Measurements from ENCODE around the gene IL21.
A peak's percentile ranks its signal among the peaks of the same experiment; 100 is the strongest.

IL21 gene

GRCh38 chr4:122603156-122603574 lies 17.7 kb downstream of the IL21 start:
- Histone ChIP-seq H3K4me2 (ENCODE audit: low read length) (no peak overlapping the region), H3K79me2 (ENCODE audit: control insufficient read depth, low read length) (no peaks in the 10 kb centered on the region), H3K9me2 (replicated peaks; ENCODE audit: control insufficient read depth, low read length) (no peaks in the 10 kb centered on the region), H3K9me3 (ENCODE audit: control insufficient read depth, insufficient read depth, low read length) (no peaks in the 10 kb centered on the region), H3K27ac (ENCODE audit: low read depth, low read length) (no peak overlapping the region), H3F3A (ENCODE audit: control insufficient read depth, insufficient read depth) (no peaks in the 10 kb centered on the region), H3K4me3 (ENCODE audit: low read length) (no peak overlapping the region), H3K27me3 (ENCODE audit: control insufficient read depth, low read length) (peaks cover 11% of the 10 kb centered on the region), H4K20me1 (ENCODE audit: control insufficient read depth, insufficient read depth, low read depth, low read length) (no peaks in the 10 kb centered on the region), H3K36me3 (ENCODE audit: control insufficient read depth, low read length) (no peaks in the 10 kb centered on the region), H3K4me1 (ENCODE audit: control insufficient read depth, low read length) (no peaks in the 10 kb centered on the region)
- no peak for TF ChIP-seq EZH2phosphoT487 (IDR thresholded peaks at IDR 0.05; ENCODE audit: borderline replicate concordance, low read length)

- Histone ChIP-seq H3K4me3 (ENCODE audit: low read length) (no peak overlapping the region), H3K27ac (ENCODE audit: low read depth, low read length) (no peak overlapping the region), H3F3A (ENCODE audit: control insufficient read depth, insufficient read depth) (no peaks in the 10 kb centered on the region), H3K36me3 (ENCODE audit: control insufficient read depth, low read length) (no peaks in the 10 kb centered on the region), H3K9me2 (replicated peaks; ENCODE audit: control insufficient read depth, low read length) (no peaks in the 10 kb centered on the region), H3K4me2 (ENCODE audit: low read length) (no peak overlapping the region), H3K79me2 (ENCODE audit: control insufficient read depth, low read length) (no peaks in the 10 kb centered on the region), H3K4me1 (ENCODE audit: control insufficient read depth, low read length) (no peaks in the 10 kb centered on the region), H3K27me3 (ENCODE audit: control insufficient read depth, low read length) (peaks cover 11% of the 10 kb centered on the region), H3K9me3 (ENCODE audit: control insufficient read depth, insufficient read depth, low read length) (no peaks in the 10 kb centered on the region), H4K20me1 (ENCODE audit: control insufficient read depth, insufficient read depth, low read depth, low read length) (no peaks in the 10 kb centered on the region)
- no peak for TF ChIP-seq EZH2phosphoT487 (IDR thresholded peaks at IDR 0.05; ENCODE audit: borderline replicate concordance, low read length)
- peak; percentile 20 for TF ChIP-seq CTCF (IDR thresholded peaks at IDR 0.05; ENCODE audit: low read depth, low read length, poor library complexity, severe bottlenecking)
Observed at GRCh38 chr4:122602277-122603142, 18.4 kb downstream of the IL21 start.

DNA sequence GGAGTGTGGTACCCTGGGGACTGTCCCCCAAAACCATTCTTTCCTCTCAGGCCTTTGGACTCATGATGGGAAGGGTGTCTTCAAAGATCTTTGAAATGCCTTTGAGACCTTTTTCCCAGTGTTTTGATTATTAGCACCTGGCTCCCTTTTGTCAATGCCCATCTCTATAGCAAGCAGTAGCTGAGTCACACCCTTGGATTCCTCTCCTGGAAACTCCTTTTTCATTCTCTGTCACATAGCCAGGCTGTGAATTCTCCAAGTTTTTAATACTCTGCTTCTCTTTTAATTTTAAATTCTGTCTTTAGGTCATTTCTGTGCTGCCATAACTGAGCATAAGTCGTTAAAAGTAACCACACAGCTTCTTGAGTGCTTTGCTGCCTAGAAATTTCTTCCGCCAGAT lies 29.7 kb downstream of the IL21 start:
- H3K9me2 ChIP-seq (replicated peaks; ENCODE audit: control insufficient read depth, low read length), result no peaks in the 10 kb centered on the region; the same call in 1 of the 2 replicates

More for the DNA sequence above, 29.7 kb downstream of the IL21 start:
- Histone ChIP-seq H3K27ac (ENCODE audit: low read depth, low read length) (no peak overlapping the region), H3K4me1 (ENCODE audit: control insufficient read depth, low read length) (no peaks in the 10 kb centered on the region), H3K4me2 (ENCODE audit: low read length) (no peak overlapping the region), H3K27me3 (ENCODE audit: control insufficient read depth, low read length) (no peaks in the 10 kb centered on the region), H3K9me3 (ENCODE audit: control insufficient read depth, insufficient read depth, low read length) (no peaks in the 10 kb centered on the region), H4K20me1 (ENCODE audit: control insufficient read depth, insufficient read depth, low read depth, low read length) (no peaks in the 10 kb centered on the region), H3K4me3 (ENCODE audit: low read length) (no peak overlapping the region), H3K79me2 (ENCODE audit: control insufficient read depth, low read length) (no peaks in the 10 kb centered on the region), H3K36me3 (ENCODE audit: control insufficient read depth, low read length) (no peaks in the 10 kb centered on the region), H3F3A (ENCODE audit: control insufficient read depth, insufficient read depth) (no peaks in the 10 kb centered on the region)
- TF ChIP-seq EZH2phosphoT487 (IDR thresholded peaks at IDR 0.05; ENCODE audit: borderline replicate concordance, low read length) (no peak), CTCF (IDR thresholded peaks at IDR 0.05; ENCODE audit: low read depth, low read length, poor library complexity, severe bottlenecking) (no peak)
